ENCODE measurements around the gene SLC35D2. TPM values are rescaled to one million over a fixed set of nuclear protein-coding genes. Genes with fewer than 3 reads are reported as not detected.
A peak's percentile ranks its signal among the peaks of the same experiment; 100 is the strongest.

SLC35D2 gene
- total RNA-seq, 1 experiment from 2014 or later: 32.5 TPM

GRCh38 chr9:96333958-96334357 is 49.6 kb downstream of the SLC35D2 start:
- no peaks in the 10 kb centered on the region for H3K27me3 ChIP-seq (ENCODE audit: insufficient read depth, low read length)
- POLR2A ChIA-PET: no interaction called here
- no peak overlapping the region for H3K9ac ChIP-seq (ENCODE audit: low read length)
- H3K4me2 ChIP-seq (ENCODE audit: low read length): peak overlapping the region; percentile 35
- H3K27ac ChIP-seq (ENCODE audit: low read depth, low read length): no peak overlapping the region
- RAD21 ChIA-PET (ENCODE audit: low non-redundant PET in 1 of 2, low total read pairs in 2 of 2, uncharacterized antibody in 2 of 2, unreplicated experiment in 2 of 2): no interaction called here
- H3K79me2 ChIP-seq (ENCODE audit: insufficient read depth, low read length): no peaks in the 10 kb centered on the region
- TF ChIP-seq, protein P1, sequence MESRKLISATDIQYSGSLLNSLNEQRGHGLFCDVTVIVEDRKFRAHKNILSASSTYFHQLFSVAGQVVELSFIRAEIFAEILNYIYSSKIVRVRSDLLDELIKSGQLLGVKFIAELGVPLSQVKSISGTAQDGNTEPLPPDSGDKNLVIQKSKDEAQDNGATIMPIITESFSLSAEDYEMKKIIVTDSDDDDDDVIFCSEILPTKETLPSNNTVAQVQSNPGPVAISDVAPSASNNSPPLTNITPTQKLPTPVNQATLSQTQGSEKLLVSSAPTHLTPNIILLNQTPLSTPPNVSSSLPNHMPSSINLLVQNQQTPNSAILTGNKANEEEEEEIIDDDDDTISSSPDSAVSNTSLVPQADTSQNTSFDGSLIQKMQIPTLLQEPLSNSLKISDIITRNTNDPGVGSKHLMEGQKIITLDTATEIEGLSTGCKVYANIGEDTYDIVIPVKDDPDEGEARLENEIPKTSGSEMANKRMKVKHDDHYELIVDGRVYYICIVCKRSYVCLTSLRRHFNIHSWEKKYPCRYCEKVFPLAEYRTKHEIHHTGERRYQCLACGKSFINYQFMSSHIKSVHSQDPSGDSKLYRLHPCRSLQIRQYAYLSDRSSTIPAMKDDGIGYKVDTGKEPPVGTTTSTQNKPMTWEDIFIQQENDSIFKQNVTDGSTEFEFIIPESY (IDR thresholded peaks at IDR 0.05; ENCODE audit: extremely low read depth, insufficient replicate concordance, low read length): no peak
- no peak for TF ChIP-seq CBX3 (IDR thresholded peaks at IDR 0.05; ENCODE audit: low read depth)
- TF ChIP-seq SRF (IDR thresholded peaks at IDR 0.05; ENCODE audit: low read depth): no peak
- no peak for TF ChIP-seq EZH2 (IDR thresholded peaks at IDR 0.05)
- CTCF ChIA-PET: no interaction called here
- H2AFZ ChIP-seq (ENCODE audit: low read depth, low read length, poor library complexity, severe bottlenecking): no peak overlapping the region
- H4K20me1 ChIP-seq (ENCODE audit: insufficient read depth): no peaks in the 10 kb centered on the region
- H3K4me1 ChIP-seq (ENCODE audit: control insufficient read depth in 1 of 2, insufficient read depth in 2 of 2, low read length in 2 of 2): peaks cover 25 to 44% of the 10 kb centered on the region in 2 experiments
- H3K4me3 ChIP-seq (replicated peaks in 1 of 2; ENCODE audit: low read depth in 1 of 2, low read length in 2 of 2): no peak overlapping the region
- H3K9me3 ChIP-seq (ENCODE audit: control insufficient read depth in 1 of 2, insufficient read depth in 1 of 2, low read depth in 1 of 2, low read length in 2 of 2): no peaks in the 10 kb centered on the region
- no TSS peak for BruUV-seq (replicated peaks)
- H3K9me2 ChIP-seq (ENCODE audit: insufficient read depth): no peaks in the 10 kb centered on the region
- DNase-seq (ENCODE audit: low read depth, low spot score): no peak
- ATAC-seq: no peak
- no peaks in the 10 kb centered on the region for H3K36me3 ChIP-seq (ENCODE audit: control insufficient read depth in 1 of 2, insufficient read depth in 2 of 2, low read length in 2 of 2)
- intact Hi-C loops (cut with micrococcal nuclease): no loop called here

- no peaks in the 10 kb centered on the region for H3K9me3 ChIP-seq (ENCODE audit: control insufficient read depth in 1 of 2, insufficient read depth in 1 of 2, low read depth in 1 of 2, low read length in 2 of 2)
- intact Hi-C loops (cut with micrococcal nuclease): no loop called here
- no peaks in the 10 kb centered on the region for H3K79me2 ChIP-seq (ENCODE audit: insufficient read depth, low read length)
- H3K4me2 ChIP-seq (ENCODE audit: low read length): peak overlapping the region; percentile 47
- H3K27me3 ChIP-seq (ENCODE audit: insufficient read depth, low read length): no peaks in the 10 kb centered on the region
- ATAC-seq: peak; percentile 70
- H3K9ac ChIP-seq (ENCODE audit: low read length): peak overlapping the region; percentile 26; the same call in 1 of the 2 replicates
- H4K20me1 ChIP-seq (ENCODE audit: insufficient read depth): no peaks in the 10 kb centered on the region
- TF ChIP-seq EZH2phosphoT487 (IDR thresholded peaks at IDR 0.05; ENCODE audit: borderline replicate concordance): no peak
- TF ChIP-seq SIN3A (IDR thresholded peaks at IDR 0.05; ENCODE audit: low read depth): peak; percentile 35; the same call in 1 of the 2 replicates
- TF ChIP-seq, protein P2, sequence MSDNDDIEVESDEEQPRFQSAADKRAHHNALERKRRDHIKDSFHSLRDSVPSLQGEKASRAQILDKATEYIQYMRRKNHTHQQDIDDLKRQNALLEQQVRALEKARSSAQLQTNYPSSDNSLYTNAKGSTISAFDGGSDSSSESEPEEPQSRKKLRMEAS (IDR thresholded peaks at IDR 0.05): peak; percentile 51
- TF ChIP-seq FOSL1 (IDR thresholded peaks at IDR 0.05; ENCODE audit: low read depth): peak; percentile 50
- TF ChIP-seq JUND (IDR thresholded peaks at IDR 0.05): peak; percentile 60; the same call in 1 of the 2 replicates
- TF ChIP-seq CBX3 (IDR thresholded peaks at IDR 0.05; ENCODE audit: low read depth): 0 out of 2 replicates have a peak, but pooled peaks have one; percentile 5
- no peak for TF ChIP-seq ZFX (IDR thresholded peaks at IDR 0.05)
- TF ChIP-seq CEBPB (IDR thresholded peaks at IDR 0.05; ENCODE audit: low read depth): no peak
- TF ChIP-seq SP1 (IDR thresholded peaks at IDR 0.05; ENCODE audit: low read depth): peak; percentile 43; the same call in 1 of the 2 replicates
- ChIA-PET RAD21 (ENCODE audit: low non-redundant PET in 1 of 2, low total read pairs in 2 of 2, uncharacterized antibody in 2 of 2, unreplicated experiment in 2 of 2) (no interaction called here), POLR2A (no interaction called here), CTCF (no interaction called here)
- DNase-seq (ENCODE audit: low read depth, low spot score): no peak
- H3K27ac ChIP-seq (ENCODE audit: low read depth, low read length): peak overlapping the region; percentile 20
- H3K4me1 ChIP-seq (ENCODE audit: control insufficient read depth in 1 of 2, insufficient read depth in 2 of 2, low read length in 2 of 2): peaks cover 13 to 33% of the 10 kb centered on the region in 2 experiments
- H3K9me2 ChIP-seq (ENCODE audit: insufficient read depth): no peaks in the 10 kb centered on the region
- H3K4me3 ChIP-seq (replicated peaks in 1 of 2; ENCODE audit: low read depth in 1 of 2, low read length in 2 of 2): no peak overlapping the region
- no peaks in the 10 kb centered on the region for H3K36me3 ChIP-seq (ENCODE audit: control insufficient read depth in 1 of 2, insufficient read depth in 2 of 2, low read length in 2 of 2)
- BruUV-seq (replicated peaks): no TSS peak
- H2AFZ ChIP-seq (ENCODE audit: low read depth, low read length, poor library complexity, severe bottlenecking): no peak overlapping the region
Observed at GRCh38 chr9:96331236-96331947, 52.1 kb downstream of the SLC35D2 start.
